ENCODE measurements around the gene ERBB2.
A peak's percentile ranks its signal among the peaks of the same experiment; 100 is the strongest.
"Not testable (repeated sequence)": the region's sequence is repeated elsewhere in the genome, so short reads cannot be mapped to it uniquely, and the experiment has no call there.

Gene ERBB2

DNA sequence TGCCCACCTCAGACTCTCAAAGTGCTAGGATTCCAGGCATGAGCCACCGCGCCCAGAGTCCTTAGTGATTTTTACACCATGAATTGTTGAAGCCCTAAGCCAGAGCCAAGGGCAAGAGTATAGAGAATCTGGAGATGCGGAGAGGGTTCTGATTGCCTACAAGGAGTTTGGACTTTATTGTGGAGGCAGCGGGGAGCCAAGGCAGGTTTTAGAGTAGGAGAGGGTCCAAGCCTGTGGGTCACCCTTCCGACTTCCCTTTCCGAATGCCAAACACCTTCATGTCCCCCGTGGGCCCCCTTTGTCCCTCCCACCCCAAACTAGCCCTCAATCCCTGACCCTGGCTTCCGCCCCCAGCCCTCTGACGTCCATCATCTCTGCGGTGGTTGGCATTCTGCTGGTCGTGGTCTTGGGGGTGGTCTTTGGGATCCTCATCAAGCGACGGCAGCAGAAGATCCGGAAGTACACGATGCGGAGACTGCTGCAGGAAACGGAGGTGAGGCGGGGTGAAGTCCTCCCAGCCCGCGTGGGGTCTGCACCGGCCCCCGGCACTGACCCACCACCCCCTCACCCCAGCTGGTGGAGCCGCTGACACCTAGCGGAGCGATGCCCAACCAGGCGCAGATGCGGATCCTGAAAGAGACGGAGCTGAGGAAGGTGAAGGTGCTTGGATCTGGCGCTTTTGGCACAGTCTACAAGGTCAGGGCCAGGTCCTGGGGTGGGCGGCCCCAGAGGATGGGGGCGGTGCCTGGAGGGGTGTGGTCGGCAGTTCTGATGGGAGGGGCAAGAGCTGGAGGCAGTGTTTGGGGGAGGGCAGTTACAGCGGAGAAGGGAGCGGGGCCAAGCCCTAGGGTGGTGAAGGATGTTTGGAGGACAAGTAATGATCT lies 23.3 kb downstream of the ERBB2 start:
- TF ChIP-seq, protein P1, sequence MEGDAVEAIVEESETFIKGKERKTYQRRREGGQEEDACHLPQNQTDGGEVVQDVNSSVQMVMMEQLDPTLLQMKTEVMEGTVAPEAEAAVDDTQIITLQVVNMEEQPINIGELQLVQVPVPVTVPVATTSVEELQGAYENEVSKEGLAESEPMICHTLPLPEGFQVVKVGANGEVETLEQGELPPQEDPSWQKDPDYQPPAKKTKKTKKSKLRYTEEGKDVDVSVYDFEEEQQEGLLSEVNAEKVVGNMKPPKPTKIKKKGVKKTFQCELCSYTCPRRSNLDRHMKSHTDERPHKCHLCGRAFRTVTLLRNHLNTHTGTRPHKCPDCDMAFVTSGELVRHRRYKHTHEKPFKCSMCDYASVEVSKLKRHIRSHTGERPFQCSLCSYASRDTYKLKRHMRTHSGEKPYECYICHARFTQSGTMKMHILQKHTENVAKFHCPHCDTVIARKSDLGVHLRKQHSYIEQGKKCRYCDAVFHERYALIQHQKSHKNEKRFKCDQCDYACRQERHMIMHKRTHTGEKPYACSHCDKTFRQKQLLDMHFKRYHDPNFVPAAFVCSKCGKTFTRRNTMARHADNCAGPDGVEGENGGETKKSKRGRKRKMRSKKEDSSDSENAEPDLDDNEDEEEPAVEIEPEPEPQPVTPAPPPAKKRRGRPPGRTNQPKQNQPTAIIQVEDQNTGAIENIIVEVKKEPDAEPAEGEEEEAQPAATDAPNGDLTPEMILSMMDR (IDR thresholded peaks at IDR 0.05; ENCODE audit: insufficient read depth, low read length, poor library complexity, severe bottlenecking), result no peak
- Histone ChIP-seq H3K4me3 (replicated peaks; ENCODE audit: low read depth, low read length) (no peak overlapping the region), H3K36me3 (ENCODE audit: control insufficient read depth, insufficient read depth, low read length) (peaks cover 8% of the 10 kb centered on the region), H3K27me3 (replicated peaks; ENCODE audit: control insufficient read depth, insufficient read depth, low read length) (no peaks in the 10 kb centered on the region)
- no peak for DNase-seq (ENCODE audit: extremely low read depth, insufficient read length)

DNA sequence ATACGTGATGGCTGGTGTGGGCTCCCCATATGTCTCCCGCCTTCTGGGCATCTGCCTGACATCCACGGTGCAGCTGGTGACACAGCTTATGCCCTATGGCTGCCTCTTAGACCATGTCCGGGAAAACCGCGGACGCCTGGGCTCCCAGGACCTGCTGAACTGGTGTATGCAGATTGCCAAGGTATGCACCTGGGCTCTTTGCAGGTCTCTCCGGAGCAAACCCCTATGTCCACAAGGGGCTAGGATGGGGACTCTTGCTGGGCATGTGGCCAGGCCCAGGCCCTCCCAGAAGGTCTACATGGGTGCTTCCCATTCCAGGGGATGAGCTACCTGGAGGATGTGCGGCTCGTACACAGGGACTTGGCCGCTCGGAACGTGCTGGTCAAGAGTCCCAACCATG lies 24.9 kb downstream of the ERBB2 start:
- H3K27me3 ChIP-seq (replicated peaks; ENCODE audit: control insufficient read depth, insufficient read depth, low read length), result no peaks in the 10 kb centered on the region
- peaks cover 10% of the 10 kb centered on the region for H3K36me3 ChIP-seq (ENCODE audit: control insufficient read depth, insufficient read depth, low read length)
- no peak for DNase-seq (ENCODE audit: extremely low read depth, insufficient read length)

GRCh38 chr17:39725923-39726322 lies 26.1 kb downstream of the ERBB2 start:
- not testable (repeated sequence) for H3K27me3 ChIP-seq (replicated peaks; ENCODE audit: control insufficient read depth, insufficient read depth, low read length); H3K36me3 ChIP-seq (ENCODE audit: control insufficient read depth, insufficient read depth, low read length); H3K4me3 ChIP-seq (replicated peaks; ENCODE audit: low read depth, low read length); DNase-seq (ENCODE audit: extremely low read depth, insufficient read length)

More for the DNA sequence above, 24.9 kb downstream of the ERBB2 start:
- H3K4me3 ChIP-seq (replicated peaks; ENCODE audit: low read depth, low read length), result no peak overlapping the region
- TF ChIP-seq, protein P1 (IDR thresholded peaks at IDR 0.05; ENCODE audit: insufficient read depth, low read length, poor library complexity, severe bottlenecking), result no peak

DNA sequence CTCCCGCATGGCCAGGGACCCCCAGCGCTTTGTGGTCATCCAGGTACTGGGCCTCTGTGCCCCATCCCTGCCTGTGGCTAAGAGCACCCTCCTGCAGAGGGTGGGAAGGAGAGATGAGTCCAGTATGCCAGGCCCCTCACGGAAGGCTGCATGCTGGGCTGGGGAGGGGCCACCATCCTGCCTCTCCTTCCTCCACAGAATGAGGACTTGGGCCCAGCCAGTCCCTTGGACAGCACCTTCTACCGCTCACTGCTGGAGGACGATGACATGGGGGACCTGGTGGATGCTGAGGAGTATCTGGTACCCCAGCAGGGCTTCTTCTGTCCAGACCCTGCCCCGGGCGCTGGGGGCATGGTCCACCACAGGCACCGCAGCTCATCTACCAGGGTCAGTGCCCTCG lies 26.8 kb downstream of the ERBB2 start:
- TF ChIP-seq, protein P1 (IDR thresholded peaks at IDR 0.05; ENCODE audit: insufficient read depth, low read length, poor library complexity, severe bottlenecking), result no peak
- Histone ChIP-seq H3K4me3 (replicated peaks; ENCODE audit: low read depth, low read length) (no peak overlapping the region), H3K27me3 (replicated peaks; ENCODE audit: control insufficient read depth, insufficient read depth, low read length) (no peaks in the 10 kb centered on the region), H3K36me3 (ENCODE audit: control insufficient read depth, insufficient read depth, low read length) (peaks cover 10% of the 10 kb centered on the region)
- DNase-seq (ENCODE audit: extremely low read depth, insufficient read length), result no peak

GRCh38 chr17:39727556-39727955 lies 27.7 kb downstream of the ERBB2 start:
- TF ChIP-seq, protein P1 (IDR thresholded peaks at IDR 0.05; ENCODE audit: insufficient read depth, low read length, poor library complexity, severe bottlenecking), result no peak
- H3K4me3 ChIP-seq (replicated peaks; ENCODE audit: low read depth, low read length), result no peak overlapping the region
- peaks cover 10% of the 10 kb centered on the region for H3K36me3 ChIP-seq (ENCODE audit: control insufficient read depth, insufficient read depth, low read length)

GRCh38 chr17:39729280-39729851 lies 29.5 kb downstream of the ERBB2 start:
- DNase-seq (ENCODE audit: extremely low read depth, insufficient read length), result no peak

More at GRCh38 chr17:39727556-39727955, 27.7 kb downstream of the ERBB2 start:
- H3K27me3 ChIP-seq (replicated peaks; ENCODE audit: control insufficient read depth, insufficient read depth, low read length), result no peaks in the 10 kb centered on the region
- DNase-seq (ENCODE audit: extremely low read depth, insufficient read length), result no peak

More at GRCh38 chr17:39729280-39729851, 29.5 kb downstream of the ERBB2 start:
- Histone ChIP-seq H3K36me3 (ENCODE audit: control insufficient read depth, insufficient read depth, low read length) (peaks cover 10% of the 10 kb centered on the region), H3K4me3 (replicated peaks; ENCODE audit: low read depth, low read length) (peak overlapping the region; percentile 81), H3K27me3 (replicated peaks; ENCODE audit: control insufficient read depth, insufficient read depth, low read length) (no peaks in the 10 kb centered on the region)
- TF ChIP-seq, protein P1 (IDR thresholded peaks at IDR 0.05; ENCODE audit: insufficient read depth, low read length, poor library complexity, severe bottlenecking), result no peak

All from GM06990 (cell line).